ENCODE results near the gene PGAP3. TPM values are rescaled to one million over a fixed set of nuclear protein-coding genes. Genes with fewer than 3 reads are reported as not detected.

PGAP3 gene
- total RNA-seq, 4 donors from 2014 or later, result 4.6 to 24.8 (median 19.5) TPM

- H3K36me3 ChIP-seq, result no peaks in the 10 kb centered on the region
- no peak for DNase-seq
- no peak for TF ChIP-seq CTCF (IDR thresholded peaks at IDR 0.05)
- no peak for TF ChIP-seq POLR2A (IDR thresholded peaks at IDR 0.05)
- no peaks in the 10 kb centered on the region for H3K9me3 ChIP-seq
- peaks cover 7 to 19% of the 10 kb centered on the region in 2 donors for H3K4me1 ChIP-seq
- no peak overlapping the region for H3K4me3 ChIP-seq
- intact Hi-C loops (cut with DNase I; ENCODE audit: low total_unique reads), result no loop called here
- H3K27me3 ChIP-seq, result no peaks in the 10 kb centered on the region
- no peak overlapping the region for H3K27ac ChIP-seq
Measured at GRCh38 chr17:39640591-39641031, 47.2 kb downstream of the PGAP3 start.

- no peaks in the 10 kb centered on the region for H3K36me3 ChIP-seq
Measured at GRCh38 chr17:39639566-39640458, 48.0 kb downstream of the PGAP3 start.

GRCh38 chr17:39639043-39639442 is 48.8 kb downstream of the PGAP3 start:
- no peaks in the 10 kb centered on the region for H3K27me3 ChIP-seq
- H3K36me3 ChIP-seq, result no peaks in the 10 kb centered on the region
- peaks cover 7 to 19% of the 10 kb centered on the region in 2 donors for H3K4me1 ChIP-seq
- H3K27ac ChIP-seq, result no peak overlapping the region
- no peak overlapping the region for H3K4me3 ChIP-seq
- no peak for TF ChIP-seq CTCF (IDR thresholded peaks at IDR 0.05)
- no peak for TF ChIP-seq POLR2A (IDR thresholded peaks at IDR 0.05)
- H3K9me3 ChIP-seq, result no peaks in the 10 kb centered on the region
- intact Hi-C loops (cut with DNase I; ENCODE audit: low total_unique reads), result loop anchor here (10.0 kb wide), 1 partner anchor 46 kb away; the partner anchor contains the start of gene PGAP3
- DNase-seq, result no peak

More at GRCh38 chr17:39639566-39640458, 48.0 kb downstream of the PGAP3 start:
- TF ChIP-seq POLR2A (IDR thresholded peaks at IDR 0.05), result no peak
- DNase-seq, result no peak
- Histone ChIP-seq H3K4me1 (peaks cover 7 to 19% of the 10 kb centered on the region in 2 donors), H3K27me3 (no peaks in the 10 kb centered on the region), H3K27ac (no peak overlapping the region), H3K9me3 (no peaks in the 10 kb centered on the region), H3K4me3 (no peak overlapping the region)
- intact Hi-C loops (cut with DNase I; ENCODE audit: low total_unique reads), result loop anchor here (10.0 kb wide), 1 partner anchor 45 kb away; the partner anchor contains the start of gene PGAP3

- Histone ChIP-seq H3K27ac (no peak overlapping the region), H3K4me1 (peaks cover 7 to 19% of the 10 kb centered on the region in 2 donors), H3K27me3 (no peaks in the 10 kb centered on the region), H3K9me3 (no peaks in the 10 kb centered on the region), H3K4me3 (peak overlapping the region in 1 of 2 donors; percentile 59), H3K36me3 (no peaks in the 10 kb centered on the region)
- no peak for DNase-seq
- TF ChIP-seq POLR2A (IDR thresholded peaks at IDR 0.05), result no peak
- intact Hi-C loops (cut with DNase I; ENCODE audit: low total_unique reads), result loop anchor here (10.0 kb wide), 1 partner anchor 46 kb away; the partner anchor contains the start of gene PGAP3
Measured at GRCh38 chr17:39638317-39638716, 49.5 kb downstream of the PGAP3 start.

GRCh38 chr17:39636927-39637736 is 50.7 kb downstream of the PGAP3 start, which contains the start of gene STARD3:
STARD3 (plus strand) TSS chr17:39637144; CDS start chr17:39653532, 16,388 bp downstream.
- Histone ChIP-seq H3K9me3 (no peaks in the 10 kb centered on the region), H3K4me1 (peaks cover 7 to 19% of the 10 kb centered on the region in 2 donors), H3K27me3 (no peaks in the 10 kb centered on the region), H3K36me3 (no peaks in the 10 kb centered on the region), H3K27ac (peak within 1 kb of the TSS; percentile 89 to 93), H3K4me3 (peak within 1 kb of the TSS; percentile 59 to 88)
- TF ChIP-seq CTCF (IDR thresholded peaks at IDR 0.05) (peak in 3 of 4 experiments; percentile 9 to 38 (median 25)), POLR2A (IDR thresholded peaks at IDR 0.05) (peak; percentile 39 to 64)
- DNase-seq, result peak; percentile 90 to 91
- intact Hi-C loops (cut with DNase I; ENCODE audit: low total_unique reads), result loop anchor here (10.0 kb wide), 1 partner anchor 48 kb away; the partner anchor contains the start of gene PGAP3

Measured in uterus (tissue), 4 donors.